BJ (cell line): Measurements from ENCODE around the gene ANKRD34A. TPM values are rescaled to one million over a fixed set of nuclear protein-coding genes. Genes with fewer than 3 reads are reported as not detected.
"Not testable (repeated sequence)": the region's sequence is repeated elsewhere in the genome, so short reads cannot be mapped to it uniquely, and the experiment has no call there.

ENCODE experiments used
- CTCF ChIA-PET: fragments of 350-600 bp; formaldehyde crosslinking; extraction: SDS; loops from one replicate; lab custom pipeline; 2021; ENCODE audit warnings: antibody characterized with exemption, inconsistent platforms; lab: Yijun Ruan, JAX
- POLR2A ChIA-PET: fragments of 300-600 bp; sonication (Branson Sonifier 250); formaldehyde crosslinking; extraction: SDS; loops from one replicate; lab custom pipeline; 2021; ENCODE audit warnings: antibody characterized with exemption; lab: Charles Lee
- DNase-seq: peaks from one replicate; pipeline ENCODE4 v3.0.0-alpha.2; 2011; ENCODE audit warnings: low read depth
- H3K27me3 ChIP-seq: 2 replicates; pipeline ENCODE4 v1.6.0; 2011; ENCODE audit warnings: low read length; ENCODE audit not compliant: control insufficient read depth, insufficient read depth
- H3K36me3 ChIP-seq: 2 replicates; pipeline ENCODE4 v1.5.1; 2011; ENCODE audit warnings: low read length; ENCODE audit not compliant: control insufficient read depth, insufficient read depth
- H3K4me3 ChIP-seq: 2 replicates; pipeline ENCODE4 v1.5.1; 2011; ENCODE audit warnings: low read depth, mild to moderate bottlenecking, control low read depth, low read length
- polyA plus RNA-seq: library from polyadenylated mRNA; depleted of rRNA; stranded (reverse); fragments of >200 nt; gene quantifications from 2 replicates; pipeline ENCODE4 v1.2.3, GENCODE V29; 2011
- TF ChIP-seq, protein P1 (sequence below): IDR thresholded peaks from 2 replicates; pipeline ENCODE4 v1.5.1; 2011; ENCODE audit warnings: low read depth, mild to moderate bottlenecking, control low read depth, inconsistent platforms, low read length, moderate library complexity; ENCODE audit not compliant: insufficient read depth

Gene ANKRD34A
- polyA plus RNA-seq, 1 experiment: 1.3 TPM

- H3K4me3 ChIP-seq: peak overlapping the region; percentile 66
- DNase-seq: no peak
- TF ChIP-seq, protein P1, sequence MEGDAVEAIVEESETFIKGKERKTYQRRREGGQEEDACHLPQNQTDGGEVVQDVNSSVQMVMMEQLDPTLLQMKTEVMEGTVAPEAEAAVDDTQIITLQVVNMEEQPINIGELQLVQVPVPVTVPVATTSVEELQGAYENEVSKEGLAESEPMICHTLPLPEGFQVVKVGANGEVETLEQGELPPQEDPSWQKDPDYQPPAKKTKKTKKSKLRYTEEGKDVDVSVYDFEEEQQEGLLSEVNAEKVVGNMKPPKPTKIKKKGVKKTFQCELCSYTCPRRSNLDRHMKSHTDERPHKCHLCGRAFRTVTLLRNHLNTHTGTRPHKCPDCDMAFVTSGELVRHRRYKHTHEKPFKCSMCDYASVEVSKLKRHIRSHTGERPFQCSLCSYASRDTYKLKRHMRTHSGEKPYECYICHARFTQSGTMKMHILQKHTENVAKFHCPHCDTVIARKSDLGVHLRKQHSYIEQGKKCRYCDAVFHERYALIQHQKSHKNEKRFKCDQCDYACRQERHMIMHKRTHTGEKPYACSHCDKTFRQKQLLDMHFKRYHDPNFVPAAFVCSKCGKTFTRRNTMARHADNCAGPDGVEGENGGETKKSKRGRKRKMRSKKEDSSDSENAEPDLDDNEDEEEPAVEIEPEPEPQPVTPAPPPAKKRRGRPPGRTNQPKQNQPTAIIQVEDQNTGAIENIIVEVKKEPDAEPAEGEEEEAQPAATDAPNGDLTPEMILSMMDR: no peak
- peaks cover 7% of the 10 kb centered on the region for H3K36me3 ChIP-seq
- POLR2A ChIA-PET: interaction anchor here (0.6 to 1.1 kb wide), 5 partner anchors 8 to 89 kb away, joined by 3 to 5 read pairs (median 5); partner anchors contain the start of genes LIX1L and PEX11B
- CTCF ChIA-PET: interaction anchor here (0.8 to 1.8 kb wide), 21 partner anchors 12 to 104 kb away, joined by 3 to 12 read pairs (median 4); partner anchors contain the start of genes ANKRD34A, ANKRD35, ITGA10 and PIAS3
- H3K27me3 ChIP-seq: no peaks in the 10 kb centered on the region
These were observed 36.3 kb downstream of the ANKRD34A start for GRCh38 chr1:145927916-145928643.

DNA sequence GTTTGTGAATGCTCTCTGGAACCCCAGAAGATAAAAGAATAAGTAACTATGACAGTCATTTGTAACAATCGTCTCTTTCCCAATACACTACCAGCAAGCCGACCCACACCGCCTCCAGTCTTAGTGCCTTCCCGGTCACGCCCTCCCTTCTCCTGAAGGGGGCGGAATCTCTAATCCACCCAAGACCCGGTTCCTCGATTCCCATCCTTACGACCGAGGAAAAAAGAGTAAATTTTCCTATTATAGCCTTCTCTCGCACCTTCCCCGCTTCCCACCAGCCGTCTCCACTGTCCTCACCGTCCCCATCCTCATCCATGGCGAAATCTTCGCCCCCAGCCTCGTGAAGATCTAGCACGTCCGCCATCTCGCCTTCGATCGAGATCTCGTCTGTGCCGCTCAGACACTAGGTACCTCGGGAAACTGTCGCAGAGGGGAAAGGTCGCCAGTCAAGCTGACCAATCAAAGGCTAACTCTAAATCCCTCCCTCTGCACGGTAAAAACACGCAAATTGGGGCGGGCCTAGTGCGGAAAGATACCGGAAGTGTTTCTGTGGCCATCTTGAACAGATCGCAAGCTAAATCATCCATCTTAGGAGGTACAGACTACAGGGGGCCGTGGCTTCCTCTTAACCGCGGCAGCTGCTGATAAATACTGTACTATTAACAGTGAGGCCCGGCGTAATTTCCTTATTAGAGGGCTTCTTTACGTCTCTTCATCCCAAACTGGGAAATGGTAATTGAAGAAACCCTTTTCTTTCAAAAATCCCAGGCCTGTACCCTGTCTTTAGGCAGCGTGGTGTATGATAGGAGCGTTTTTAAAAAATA lies 37.1 kb downstream of the ANKRD34A start, which contains the start of gene RBM8A:
TSS of gene RBM8A (minus strand) at position 422 of the 824 bp plus-strand sequence. CDS start at position 364, 58 bp downstream.
- Histone ChIP-seq H3K27me3 (no peaks in the 10 kb centered on the region), H3K36me3 (peaks cover 7% of the 10 kb centered on the region), H3K4me3 (peak within 1 kb of the TSS; percentile 66)
- ChIA-PET CTCF (interaction anchor here (0.7 to 1.8 kb wide), 22 partner anchors 13 to 105 kb away, joined by 3 to 12 read pairs (median 4); partner anchors contain the start of genes ANKRD34A, ANKRD35, ITGA10 and LIX1L), POLR2A (interaction anchor here (0.6 to 1.1 kb wide), 6 partner anchors 8 to 90 kb away, joined by 3 to 5 read pairs (median 4); partner anchors contain the start of genes LIX1L and PEX11B)
- TF ChIP-seq, protein P1: peak; percentile 78
- peak; percentile 96 for DNase-seq

DNA sequence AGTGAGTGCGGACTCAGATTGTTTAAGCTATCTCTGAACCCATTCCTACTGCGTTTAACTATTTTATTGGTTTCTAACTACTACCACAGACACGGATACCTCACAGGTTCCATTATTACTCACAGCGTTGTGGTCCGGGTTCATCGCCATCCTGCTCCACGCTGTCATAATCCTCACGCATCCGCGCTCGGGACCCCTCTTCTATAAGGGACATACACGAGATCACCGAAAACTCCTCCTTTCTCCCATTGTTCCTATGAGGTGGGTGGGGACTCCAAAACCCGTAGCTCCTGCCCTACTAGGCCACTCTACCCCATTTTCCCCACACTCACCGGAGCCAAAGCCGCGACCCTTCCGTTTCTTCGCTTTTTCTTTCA lies 37.7 kb downstream of the ANKRD34A start:
- TF ChIP-seq, protein P1: no peak
- DNase-seq: no peak
- ChIA-PET CTCF (interaction anchor here (0.7 to 1.8 kb wide), 9 partner anchors 16 to 82 kb away, joined by 3 to 12 read pairs (median 6); partner anchors contain the start of genes ANKRD34A, LIX1L and POLR3GL), POLR2A (interaction anchor here (0.8 to 1.1 kb wide), 3 partner anchors 31 to 54 kb away, joined by 3 to 5 read pairs (median 3); partner anchors contain the start of gene LIX1L)
- Histone ChIP-seq H3K27me3 (no peaks in the 10 kb centered on the region), H3K4me3 (peak overlapping the region; percentile 66), H3K36me3 (peaks cover 5% of the 10 kb centered on the region)

DNA sequence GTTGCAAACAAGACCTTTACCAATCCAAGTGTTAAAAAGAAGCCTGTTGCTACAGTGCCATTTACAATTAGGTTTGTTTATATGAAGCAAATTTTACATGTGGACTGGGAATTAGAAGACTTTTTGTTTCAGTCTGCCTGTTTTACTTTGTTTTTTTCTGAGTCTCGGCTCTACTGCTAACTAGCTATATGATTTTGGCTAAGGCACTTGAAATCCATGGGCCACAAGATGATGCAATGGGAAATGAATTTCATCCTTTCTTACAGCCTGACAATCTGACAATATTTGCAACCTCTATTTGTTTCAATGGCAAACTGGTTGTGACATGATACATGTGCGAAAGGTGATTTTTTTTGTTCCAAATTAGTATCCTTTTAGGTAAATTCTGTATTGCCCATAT lies 42.1 kb downstream of the ANKRD34A start:
- TF ChIP-seq, protein P1: no peak
- DNase-seq: no peak
- POLR2A ChIA-PET: interaction anchor here (1.1 kb wide), 1 partner anchor 21 kb away, joined by 3 read pairs; no protein-coding TSS in a partner anchor
- CTCF ChIA-PET: interaction anchor here (1.4 to 3.1 kb wide), 2 partner anchors 30 to 77 kb away, joined by 4 to 20 read pairs; partner anchors contain the start of gene NUDT17
- Histone ChIP-seq H3K27me3 (no peaks in the 10 kb centered on the region), H3K4me3 (no peak overlapping the region), H3K36me3 (peaks cover 5% of the 10 kb centered on the region)

GRCh38 chr1:145920297-145920696 lies 44.1 kb downstream of the ANKRD34A start:
- POLR2A ChIA-PET, H3K36me3 ChIP-seq, H3K27me3 ChIP-seq, CTCF ChIA-PET, H3K4me3 ChIP-seq, DNase-seq: not testable (repeated sequence)
